Measurements from ENCODE around the gene TEKT1. TPM values are rescaled to one million over a fixed set of nuclear protein-coding genes. Genes with fewer than 3 reads are reported as not detected.
A peak's percentile ranks its signal among the peaks of the same experiment; 100 is the strongest.
"Not testable (repeated sequence)": the region's sequence is repeated elsewhere in the genome, so short reads cannot be mapped to it uniquely, and the experiment has no call there.

Gene TEKT1
- total and polyA plus RNA-seq, 9 of the 15 experiments (the other 6 are each of a cell fraction or from before 2014, with no cell fraction given), result 0.06 TPM; not detected in 8

DNA sequence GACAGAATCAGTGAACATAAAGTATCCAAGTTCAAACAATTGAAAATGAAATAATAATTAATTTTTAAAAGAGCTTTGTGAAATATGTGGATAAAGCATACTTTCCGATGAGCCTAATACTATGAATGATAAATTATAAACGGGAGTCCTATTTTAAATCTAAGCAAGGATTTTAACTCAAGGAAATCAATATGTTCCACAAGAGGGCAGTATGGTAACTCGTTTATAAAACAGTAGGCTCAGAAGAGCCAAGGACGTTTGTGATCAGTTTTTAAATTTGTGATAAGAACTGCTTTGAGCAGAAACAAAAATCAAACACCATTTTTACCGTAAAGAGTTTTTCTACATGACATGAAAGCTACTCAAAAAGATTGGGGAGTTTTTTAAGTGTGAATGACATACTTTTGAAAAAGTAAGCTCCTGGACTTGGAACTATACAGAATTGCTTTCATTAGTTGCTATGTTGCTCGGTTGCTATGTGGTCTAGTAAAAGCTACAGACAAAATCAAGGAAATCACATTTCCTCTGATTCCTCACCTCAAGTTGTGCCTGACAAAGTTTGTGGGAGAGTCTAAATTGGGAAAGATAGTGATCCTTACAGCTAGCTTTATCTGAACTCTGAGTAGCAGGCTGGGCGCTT is 11.8 kb upstream of the TEKT1 start (continued):
- TF ChIP-seq, protein P1, sequence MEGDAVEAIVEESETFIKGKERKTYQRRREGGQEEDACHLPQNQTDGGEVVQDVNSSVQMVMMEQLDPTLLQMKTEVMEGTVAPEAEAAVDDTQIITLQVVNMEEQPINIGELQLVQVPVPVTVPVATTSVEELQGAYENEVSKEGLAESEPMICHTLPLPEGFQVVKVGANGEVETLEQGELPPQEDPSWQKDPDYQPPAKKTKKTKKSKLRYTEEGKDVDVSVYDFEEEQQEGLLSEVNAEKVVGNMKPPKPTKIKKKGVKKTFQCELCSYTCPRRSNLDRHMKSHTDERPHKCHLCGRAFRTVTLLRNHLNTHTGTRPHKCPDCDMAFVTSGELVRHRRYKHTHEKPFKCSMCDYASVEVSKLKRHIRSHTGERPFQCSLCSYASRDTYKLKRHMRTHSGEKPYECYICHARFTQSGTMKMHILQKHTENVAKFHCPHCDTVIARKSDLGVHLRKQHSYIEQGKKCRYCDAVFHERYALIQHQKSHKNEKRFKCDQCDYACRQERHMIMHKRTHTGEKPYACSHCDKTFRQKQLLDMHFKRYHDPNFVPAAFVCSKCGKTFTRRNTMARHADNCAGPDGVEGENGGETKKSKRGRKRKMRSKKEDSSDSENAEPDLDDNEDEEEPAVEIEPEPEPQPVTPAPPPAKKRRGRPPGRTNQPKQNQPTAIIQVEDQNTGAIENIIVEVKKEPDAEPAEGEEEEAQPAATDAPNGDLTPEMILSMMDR (IDR thresholded peaks at IDR 0.05 in 2 of 3, conservative IDR thresholded peaks at IDR 0.05 in 1 of 3; ENCODE audit: insufficient read depth in 2 of 3, low read depth in 1 of 3, low read length in 3 of 3), result peak; percentile 26 to 61 (median 37); a peak in 3 of 6 replicates
- TF ChIP-seq MYBL2 (IDR thresholded peaks at IDR 0.05; ENCODE audit: low read depth), result peak; percentile 18; the same call in 1 of the 2 replicates
- TF ChIP-seq MYBL2 (CRISPR knock-in tag; IDR thresholded peaks at IDR 0.05; ENCODE audit: borderline replicate concordance), result no peak
- no peak for TF ChIP-seq SMAD3 (CRISPR knock-in tag; conservative IDR thresholded peaks at IDR 0.05)
- no peak for TF ChIP-seq ZNF644 (tag; IDR thresholded peaks at IDR 0.05; ENCODE audit: low read depth)
- no peak for TF ChIP-seq GMEB1 (CRISPR knock-in tag; IDR thresholded peaks at IDR 0.05)

DNA sequence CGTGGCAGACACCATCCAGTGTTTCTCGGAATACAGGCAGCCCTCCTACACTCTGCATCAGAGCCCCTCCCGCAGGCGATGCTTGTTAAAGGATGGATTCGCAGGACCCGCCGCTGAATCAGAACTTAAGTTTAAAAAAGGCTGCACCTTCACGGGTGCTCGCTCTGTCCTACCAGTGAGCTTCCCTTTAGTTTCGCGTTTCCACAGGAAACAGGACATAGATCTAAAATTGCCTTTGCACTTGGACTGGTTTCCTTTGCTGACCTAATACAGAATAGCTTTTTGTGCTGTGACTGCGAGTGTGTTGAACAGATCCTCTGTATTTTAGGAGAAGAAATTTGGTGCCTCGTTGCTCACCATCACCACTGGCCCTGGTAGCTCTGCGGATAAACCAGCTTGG is 10.2 kb upstream of the TEKT1 start:
- intact Hi-C loops (cut with micrococcal nuclease), result loop anchor here (2.0 to 5.0 kb wide), 2 partner anchors 163 to 174 kb away; no protein-coding TSS in a partner anchor
- H3K4me1 ChIP-seq (replicated peaks in 1 of 2; ENCODE audit: control insufficient read depth in 2 of 2, insufficient read depth in 2 of 2, low read length in 2 of 2); H3K9me3 ChIP-seq (replicated peaks; ENCODE audit: control insufficient read depth, insufficient read depth, low read depth, low read length); H3K36me3 ChIP-seq (ENCODE audit: control insufficient read depth, insufficient read depth, low read length); H2AFZ ChIP-seq (ENCODE audit: low read depth, low read length); H3K27ac ChIP-seq (ENCODE audit: extremely low read depth, low read depth, low read length); H3K79me2 ChIP-seq (ENCODE audit: control insufficient read depth, insufficient read depth, low read length); H3K9ac ChIP-seq (ENCODE audit: insufficient read depth in 1 of 2, low read depth in 2 of 2, low read length in 2 of 2); CTCF ChIA-PET (ENCODE audit: low intra/inter-chr PET ratio); ATAC-seq; BruUV-seq (replicated peaks); POLR2A ChIA-PET; DNase-seq (ENCODE audit: extremely low read depth in 1 of 4, low spot score in 3 of 4); H4K20me1 ChIP-seq (replicated peaks; ENCODE audit: control insufficient read depth, insufficient read depth, low read length); H3K4me3 ChIP-seq; H3K9me1 ChIP-seq (ENCODE audit: control insufficient read depth, insufficient read depth, low read length); H3K4me2 ChIP-seq (ENCODE audit: insufficient read depth, low read length); H3K27me3 ChIP-seq (ENCODE audit: control insufficient read depth in 2 of 2, insufficient read depth in 2 of 2, low read length in 2 of 2): not testable (repeated sequence)
- FAIRE-seq, result peak; percentile 65
- in situ Hi-C loops (cut with MboI), result loop anchor here (5.0 kb wide), 1 partner anchor 171 kb away; the partner anchor contains the start of gene RNASEK
- WGBS (ENCODE audit: insufficient coverage, low coverage, missing lambda C conversion rate), result 14% methylated on average over 7 of the region's 14 CpGs
